ENCODE data around the gene VKORC1L1. TPM values are rescaled to one million over a fixed set of nuclear protein-coding genes. Genes with fewer than 3 reads are reported as not detected.
A peak's percentile ranks its signal among the peaks of the same experiment; 100 is the strongest.

The VKORC1L1 gene
- total RNA-seq, 1 experiment from 2014 or later: 29.4 TPM

GRCh38 chr7:65839846-65840245 is 33.0 kb upstream of the VKORC1L1 start:
- Histone ChIP-seq H3K79me2 (ENCODE audit: insufficient read depth, low read length) (no peaks in the 10 kb centered on the region), H4K8ac (replicated peaks; ENCODE audit: insufficient read length, low read depth, low read length) (no peak overlapping the region), H4K20me1 (ENCODE audit: control insufficient read depth, insufficient read depth, insufficient read length) (no peaks in the 10 kb centered on the region), H3K9ac (ENCODE audit: extremely low read depth, insufficient read length, low read length) (no peak overlapping the region), H3K14ac (ENCODE audit: insufficient read depth, low read length) (no peak overlapping the region), H3K23ac (ENCODE audit: insufficient read length, low read depth, low read length) (no peak overlapping the region), H2AK5ac (ENCODE audit: insufficient read length, low read length) (no peak overlapping the region), H3K18ac (ENCODE audit: insufficient read length, low read depth, low read length) (no peak overlapping the region), H3K27ac (ENCODE audit: insufficient read length, low read depth, low read length) (no peak overlapping the region), H4K5ac (ENCODE audit: insufficient read length, low read depth, low read length) (no peak overlapping the region), H2AFZ (ENCODE audit: low read length) (no peak overlapping the region), H3K56ac (ENCODE audit: insufficient read length, low read depth, low read length) (no peak overlapping the region), H3K9me3 (ENCODE audit: control insufficient read depth, low read depth, low read length) (no peaks in the 10 kb centered on the region), H3T11ph (ENCODE audit: low read length) (no peak overlapping the region), H2BK20ac (ENCODE audit: low read depth, low read length, poor library complexity, severe bottlenecking) (no peak overlapping the region), H3K23me2 (ENCODE audit: insufficient read length, low read depth, low read length, poor library complexity, severe bottlenecking) (no peaks in the 10 kb centered on the region), H3K4ac (ENCODE audit: low read depth, low read length) (no peak overlapping the region), H3K27me3 (ENCODE audit: insufficient read depth, low read length) (no peaks in the 10 kb centered on the region), H2BK12ac (ENCODE audit: insufficient read length, low read depth, low read length) (no peak overlapping the region), H2BK15ac (ENCODE audit: low read depth, low read length) (no peak overlapping the region), H4K91ac (ENCODE audit: insufficient read length, low read depth, low read length) (peak overlapping the region; percentile 2), H3K4me1 (ENCODE audit: insufficient read depth, low read length) (no peaks in the 10 kb centered on the region), H2BK120ac (ENCODE audit: low read depth, low read length, poor library complexity, severe bottlenecking) (no peak overlapping the region), H3K4me2 (ENCODE audit: insufficient read depth, insufficient read length, low read length) (no peak overlapping the region), H3K79me1 (ENCODE audit: insufficient read depth, low read depth, low read length, poor library complexity, severe bottlenecking) (no peaks in the 10 kb centered on the region), H2BK5ac (ENCODE audit: insufficient read length, low read length) (no peak overlapping the region)
- WGBS (ENCODE audit: extremely low coverage, insufficient read length, low lambda C conversion rate): no CpG with 5 or more reads among the region's 6 CpGs
- Mint-ChIP-seq H3K4me1 (peaks cover 4 to 6% of the 10 kb centered on the region in 2 experiments; a peak in 3 of 4 replicates), H3K4me3 (no peak overlapping the region), H3K36me3 (ENCODE audit: insufficient read depth in 1 of 3, low read depth in 3 of 3) (peaks cover 0 to 1% (median 0%) of the 10 kb centered on the region in 3 experiments; a peak in 2 of 7 replicates), H3K27me3 (ENCODE audit: low read depth) (no peaks in the 10 kb centered on the region), H3K27ac (peak overlapping the region in 1 of 3 experiments; percentile 74; a peak in 2 of 7 replicates), H3K9me3 (no peaks in the 10 kb centered on the region)
- no peak for DNase-seq
- no peak for TF ChIP-seq CTCF (conservative IDR thresholded peaks at IDR 0.05)

Data from H9 (cell line).